ENCODE data around the gene GRPEL2. TPM values are rescaled to one million over a fixed set of nuclear protein-coding genes. Genes with fewer than 3 reads are reported as not detected.

GRPEL2 gene
- total RNA-seq, 1 experiment from 2014 or later: 48.9 TPM

- ChIA-PET RAD21 (ENCODE audit: low non-redundant PET in 1 of 2, low total read pairs in 2 of 2, uncharacterized antibody in 2 of 2, unreplicated experiment in 2 of 2) (no interaction called here), CTCF (no interaction called here), POLR2A (no interaction called here)
- Histone ChIP-seq H3K36me3 (ENCODE audit: control insufficient read depth in 1 of 2, insufficient read depth in 2 of 2, low read length in 2 of 2) (no peaks in the 10 kb centered on the region), H2AFZ (ENCODE audit: low read depth, low read length, poor library complexity, severe bottlenecking) (no peak overlapping the region), H3K27me3 (ENCODE audit: insufficient read depth, low read length) (no peaks in the 10 kb centered on the region), H3K4me1 (ENCODE audit: control insufficient read depth in 1 of 2, insufficient read depth in 2 of 2, low read length in 2 of 2) (no peaks in the 10 kb centered on the region), H3K9me3 (ENCODE audit: control insufficient read depth in 1 of 2, insufficient read depth in 1 of 2, low read depth in 1 of 2, low read length in 2 of 2) (no peaks in the 10 kb centered on the region), H3K79me2 (ENCODE audit: insufficient read depth, low read length) (no peaks in the 10 kb centered on the region), H3K9ac (ENCODE audit: low read length) (no peak overlapping the region), H3K4me2 (ENCODE audit: low read length) (no peak overlapping the region), H3K4me3 (replicated peaks in 1 of 2; ENCODE audit: low read depth in 1 of 2, low read length in 2 of 2) (no peak overlapping the region), H4K20me1 (ENCODE audit: insufficient read depth) (no peaks in the 10 kb centered on the region), H3K27ac (ENCODE audit: low read depth, low read length) (no peak overlapping the region), H3K9me2 (ENCODE audit: insufficient read depth) (no peaks in the 10 kb centered on the region)
- ATAC-seq (no peak), DNase-seq (ENCODE audit: low read depth, low spot score) (no peak)
- TF ChIP-seq ZNF274 (IDR thresholded peaks at IDR 0.05; ENCODE audit: low read depth, low read length): no peak
- TF ChIP-seq CEBPB (IDR thresholded peaks at IDR 0.05; ENCODE audit: low read depth): no peak
- no peak for TF ChIP-seq SIN3A (IDR thresholded peaks at IDR 0.05; ENCODE audit: low read depth)
- intact Hi-C loops (cut with micrococcal nuclease): no loop called here
- no TSS peak for BruUV-seq (replicated peaks)
These were observed 7.6 kb upstream of the GRPEL2 start for GRCh38 chr5:149337736-149338135.

- Histone ChIP-seq H3K9me3 (ENCODE audit: control insufficient read depth in 1 of 2, insufficient read depth in 1 of 2, low read depth in 1 of 2, low read length in 2 of 2) (no peaks in the 10 kb centered on the region), H3K27me3 (ENCODE audit: insufficient read depth, low read length) (no peaks in the 10 kb centered on the region), H3K9me2 (ENCODE audit: insufficient read depth) (no peaks in the 10 kb centered on the region), H3K27ac (ENCODE audit: low read depth, low read length) (no peak overlapping the region), H3K79me2 (ENCODE audit: insufficient read depth, low read length) (no peaks in the 10 kb centered on the region), H3K36me3 (ENCODE audit: control insufficient read depth in 1 of 2, insufficient read depth in 2 of 2, low read length in 2 of 2) (no peaks in the 10 kb centered on the region), H3K4me1 (ENCODE audit: control insufficient read depth in 1 of 2, insufficient read depth in 2 of 2, low read length in 2 of 2) (no peaks in the 10 kb centered on the region), H3K9ac (ENCODE audit: low read length) (no peak overlapping the region), H4K20me1 (ENCODE audit: insufficient read depth) (no peaks in the 10 kb centered on the region), H2AFZ (ENCODE audit: low read depth, low read length, poor library complexity, severe bottlenecking) (no peak overlapping the region), H3K4me2 (ENCODE audit: low read length) (no peak overlapping the region), H3K4me3 (replicated peaks in 1 of 2; ENCODE audit: low read depth in 1 of 2, low read length in 2 of 2) (no peak overlapping the region)
- ATAC-seq (no peak), DNase-seq (ENCODE audit: low read depth, low spot score) (no peak)
- TF ChIP-seq CEBPB (IDR thresholded peaks at IDR 0.05; ENCODE audit: low read depth): no peak
- TF ChIP-seq SRF (IDR thresholded peaks at IDR 0.05; ENCODE audit: low read depth): no peak
- POLR2A ChIA-PET: no interaction called here
- RAD21 ChIA-PET (ENCODE audit: low non-redundant PET in 1 of 2, low total read pairs in 2 of 2, uncharacterized antibody in 2 of 2, unreplicated experiment in 2 of 2): no interaction called here
- intact Hi-C loops (cut with micrococcal nuclease): no loop called here
- BruUV-seq (replicated peaks): no TSS peak
- CTCF ChIA-PET: no interaction called here
These were observed 6.9 kb upstream of the GRPEL2 start for GRCh38 chr5:149338364-149338763.

GRCh38 chr5:149340920-149341319 is 4.4 kb upstream of the GRPEL2 start:
- H3K4me2 ChIP-seq (ENCODE audit: low read length): no peak overlapping the region
- no TSS peak for BruUV-seq (replicated peaks)
- RAD21 ChIA-PET (ENCODE audit: low non-redundant PET in 1 of 2, low total read pairs in 2 of 2, uncharacterized antibody in 2 of 2, unreplicated experiment in 2 of 2): no interaction called here
- H3K27ac ChIP-seq (ENCODE audit: low read depth, low read length): no peak overlapping the region
- CTCF ChIA-PET: no interaction called here
- no peaks in the 10 kb centered on the region for H3K9me3 ChIP-seq (ENCODE audit: control insufficient read depth in 1 of 2, insufficient read depth in 1 of 2, low read depth in 1 of 2, low read length in 2 of 2)
- POLR2A ChIA-PET: no interaction called here
- H4K20me1 ChIP-seq (ENCODE audit: insufficient read depth): no peaks in the 10 kb centered on the region
- ATAC-seq (no peak), DNase-seq (ENCODE audit: low read depth, low spot score) (no peak)
- intact Hi-C loops (cut with micrococcal nuclease): no loop called here
- no peaks in the 10 kb centered on the region for H3K27me3 ChIP-seq (ENCODE audit: insufficient read depth, low read length)
- H3K36me3 ChIP-seq (ENCODE audit: control insufficient read depth in 1 of 2, insufficient read depth in 2 of 2, low read length in 2 of 2): no peaks in the 10 kb centered on the region
- peaks cover 0 to 7% of the 10 kb centered on the region in 2 experiments; a peak in 2 of 4 replicates for H3K4me1 ChIP-seq (ENCODE audit: control insufficient read depth in 1 of 2, insufficient read depth in 2 of 2, low read length in 2 of 2)
- H3K4me3 ChIP-seq (replicated peaks in 1 of 2; ENCODE audit: low read depth in 1 of 2, low read length in 2 of 2): no peak overlapping the region
- H3K9ac ChIP-seq (ENCODE audit: low read length): no peak overlapping the region
- no peak overlapping the region for H2AFZ ChIP-seq (ENCODE audit: low read depth, low read length, poor library complexity, severe bottlenecking)
- no peaks in the 10 kb centered on the region for H3K9me2 ChIP-seq (ENCODE audit: insufficient read depth)
- H3K79me2 ChIP-seq (ENCODE audit: insufficient read depth, low read length): peaks cover 7% of the 10 kb centered on the region
- TF ChIP-seq ELF1 (IDR thresholded peaks at IDR 0.05; ENCODE audit: borderline replicate concordance, low read depth) (no peak), REST (IDR thresholded peaks at IDR 0.05; ENCODE audit: low read depth) (no peak), YY1 (IDR thresholded peaks at IDR 0.05; ENCODE audit: extremely low read depth, insufficient replicate concordance, low read depth, low read length) (no peak), EZH2 (IDR thresholded peaks at IDR 0.05) (no peak), FOSL1 (IDR thresholded peaks at IDR 0.05; ENCODE audit: low read depth) (no peak), ZNF274 (IDR thresholded peaks at IDR 0.05; ENCODE audit: low read depth, low read length) (no peak), ZFX (IDR thresholded peaks at IDR 0.05) (no peak), POLR2A (IDR thresholded peaks at IDR 0.05; ENCODE audit: borderline replicate concordance, extremely low read depth, insufficient read depth, insufficient read length) (no peak), EGR1 (IDR thresholded peaks at IDR 0.05; ENCODE audit: low read depth) (no peak), SIN3A (IDR thresholded peaks at IDR 0.05; ENCODE audit: low read depth) (no peak), ATF3 (IDR thresholded peaks at IDR 0.05) (no peak)
